GM12872 (cell line): ENCODE measurements around the gene HNF1B.

Experiments used
- TF ChIP-seq, protein P1 (sequence below): IDR thresholded peaks from 3 replicates; pipeline ENCODE4 v1.5.1; 2011; ENCODE audit warnings: low read depth, mild to moderate bottlenecking, low read length, moderate library complexity; ENCODE audit not compliant: insufficient read depth

Gene HNF1B

DNA sequence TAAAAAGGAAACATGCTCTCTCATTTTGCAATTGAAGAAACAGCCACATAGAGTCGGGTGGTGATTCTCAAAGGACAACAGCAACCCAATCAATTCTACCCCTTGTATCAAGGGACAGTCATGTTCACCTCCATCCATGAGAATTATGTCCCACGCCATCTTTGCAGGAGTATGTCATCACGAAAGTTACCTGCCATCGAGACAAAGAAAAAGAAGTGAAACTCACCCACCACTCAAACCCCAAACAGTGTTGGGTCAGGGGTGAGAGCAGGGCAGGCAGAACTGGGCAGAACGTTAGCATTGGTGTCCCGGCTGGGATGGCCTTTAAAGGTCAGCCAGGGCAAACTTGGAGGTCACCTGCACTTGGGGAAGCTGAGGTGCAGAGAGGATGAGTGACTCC, 24.2 kb upstream of the HNF1B start:
- TF ChIP-seq, protein P1, sequence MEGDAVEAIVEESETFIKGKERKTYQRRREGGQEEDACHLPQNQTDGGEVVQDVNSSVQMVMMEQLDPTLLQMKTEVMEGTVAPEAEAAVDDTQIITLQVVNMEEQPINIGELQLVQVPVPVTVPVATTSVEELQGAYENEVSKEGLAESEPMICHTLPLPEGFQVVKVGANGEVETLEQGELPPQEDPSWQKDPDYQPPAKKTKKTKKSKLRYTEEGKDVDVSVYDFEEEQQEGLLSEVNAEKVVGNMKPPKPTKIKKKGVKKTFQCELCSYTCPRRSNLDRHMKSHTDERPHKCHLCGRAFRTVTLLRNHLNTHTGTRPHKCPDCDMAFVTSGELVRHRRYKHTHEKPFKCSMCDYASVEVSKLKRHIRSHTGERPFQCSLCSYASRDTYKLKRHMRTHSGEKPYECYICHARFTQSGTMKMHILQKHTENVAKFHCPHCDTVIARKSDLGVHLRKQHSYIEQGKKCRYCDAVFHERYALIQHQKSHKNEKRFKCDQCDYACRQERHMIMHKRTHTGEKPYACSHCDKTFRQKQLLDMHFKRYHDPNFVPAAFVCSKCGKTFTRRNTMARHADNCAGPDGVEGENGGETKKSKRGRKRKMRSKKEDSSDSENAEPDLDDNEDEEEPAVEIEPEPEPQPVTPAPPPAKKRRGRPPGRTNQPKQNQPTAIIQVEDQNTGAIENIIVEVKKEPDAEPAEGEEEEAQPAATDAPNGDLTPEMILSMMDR: no peak

GRCh38 chr17:37768438-37768837, 23.6 kb upstream of the HNF1B start:
- TF ChIP-seq, protein P1: no peak

- TF ChIP-seq, protein P1: no peak
Measured at GRCh38 chr17:37766971-37767370, 22.1 kb upstream of the HNF1B start.

GRCh38 chr17:37764383-37764782, 19.5 kb upstream of the HNF1B start:
- TF ChIP-seq, protein P1: no peak

GRCh38 chr17:37762666-37763065, 17.8 kb upstream of the HNF1B start:
- TF ChIP-seq, protein P1: no peak

DNA sequence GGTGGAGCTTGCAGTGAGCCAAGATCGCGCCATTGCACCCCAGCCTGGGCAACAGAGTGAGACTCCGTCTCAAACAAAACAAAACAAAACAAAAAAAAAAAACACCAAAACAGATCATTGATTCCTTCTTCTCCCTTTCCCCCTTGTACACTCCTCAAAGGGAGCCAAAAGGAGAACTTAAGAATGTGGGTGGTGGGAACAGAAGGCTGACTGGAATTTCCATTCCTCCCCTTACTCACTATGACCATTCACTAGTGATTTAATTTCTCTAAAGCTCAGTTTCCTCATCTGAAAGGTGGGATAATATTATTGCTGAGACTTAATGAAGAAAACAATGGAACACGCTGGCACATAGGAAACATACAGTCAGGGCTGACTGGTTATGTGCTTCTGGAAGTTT, 17.1 kb upstream of the HNF1B start:
- TF ChIP-seq, protein P1: no peak

GRCh38 chr17:37761059-37761458, 16.2 kb upstream of the HNF1B start:
- TF ChIP-seq, protein P1: no peak
